Right lobe of liver (tissue), 6 donors: ENCODE measurements around the gene EPB41. TPM values are rescaled to one million over a fixed set of nuclear protein-coding genes. Genes with fewer than 3 reads are reported as not detected.
"Not testable (repeated sequence)": the region's sequence is repeated elsewhere in the genome, so short reads cannot be mapped to it uniquely, and the experiment has no call there.

Experiments used
- ATAC-seq, 4 donors: fragments of 200-7000 bp; cut with Tn5 transposase; one replicate each; pipeline ENCODE4 v1.9.1; 2020; ENCODE audit warnings: mild to moderate bottlenecking in 4 of 4, moderate library complexity in 4 of 4
- DNase-seq, 3 donors: peaks; one replicate each; pipeline ENCODE4 v3.0.0-alpha.2; 2020
- H3K27ac ChIP-seq, 3 donors: fragments of 200-600 bp; one replicate each; pipeline ENCODE4 v1.8.0; 2022
- H3K27me3 ChIP-seq, 2 donors: fragments of 200-600 bp; one replicate each; pipeline ENCODE4 v1.8.0; 2022
- H3K36me3 ChIP-seq, 4 donors: fragments of 200-600 bp; sonication (generic) in 1 of 4; one replicate each; pipeline versions ENCODE4 v1.5.1 to v1.8.0; 2017 to 2022; ENCODE audit warnings: control low read depth in 1 of 4
- H3K4me1 ChIP-seq, 4 donors: fragments of 200-600 bp; sonication (generic) in 1 of 4; one replicate each; pipeline versions ENCODE4 v1.5.1 to v1.8.0; 2017 to 2022; ENCODE audit warnings: control low read depth in 1 of 4
- H3K4me3 ChIP-seq, 3 donors: fragments of 200-600 bp; one replicate each; pipeline ENCODE4 v1.8.0; 2022
- H3K9me3 ChIP-seq, 4 donors: fragments of 200-600 bp; sonication (generic) in 1 of 4; one replicate each; pipeline versions ENCODE4 v1.5.1 to v1.8.0; 2017 to 2022; ENCODE audit warnings: control low read depth in 1 of 4
- CTCF ChIP-seq, 4 donors: fragments of 200-600 bp in 3 of 4; fragments of 450-650 bp in 1 of 4; IDR thresholded peaks; one replicate each; pipeline versions ENCODE4 v1.5.1 to v1.8.0; 2016 to 2022; ENCODE audit warnings: antibody characterized with exemption in 4 of 4, mild to moderate bottlenecking in 2 of 4
- POLR2A ChIP-seq: fragments of 450-650 bp; IDR thresholded peaks from one replicate; pipeline ENCODE4 v1.6.1; 2017; ENCODE audit warnings: antibody characterized with exemption, mild to moderate bottlenecking
- WGBS: methylation state at CpG from one replicate; pipeline ENCODE4 v1.1.6; 2018; ENCODE audit warnings: low coverage, low lambda C conversion rate; ENCODE audit not compliant: insufficient coverage; ENCODE audit errors: missing lambda C conversion rate; 5-methylcytosine and 5-hydroxymethylcytosine counted together
- intact Hi-C, 2 donors: fragments of 100-400 bp; cut with DNase I; formaldehyde crosslinking; loops; one replicate each; pipeline versions ENCODE4 v1.11.2 to v1.14.1; 2022
- total RNA-seq, 6 experiments: library from RNA; depleted of rRNA in 2 of 6; stranded (reverse); fragments of >200 nt in 2 of 6; fragmentation: NEBNext Ultra II Directional in 3 of 6; extraction: Animal tissue kit (Norgen Biotek cat#: 25700) in 3 of 6; gene quantifications; one replicate each; pipeline versions ENCODE4 v1.1.0 to v1.2.4, GENCODE V29; 2016 to 2023
- donor health status: DM: no; HTN: yes; CAD: no.
- donor health status: DM: no; HTN: no; CAD: no.
- donor health status: DM: no; HTN: no; CAD: no.
- donor health status: DM: no; HTN: yes; CAD: no.
- donor health status: DM: no; HTN: yes; CAD: no.

The EPB41 gene
- total RNA-seq, 6 experiments from 2014 or later, result 35.3 to 58.7 (median 49.2) TPM

GRCh38 chr1:29125237-29125641 lies 210.9 kb downstream of the EPB41 start:
- DNase-seq (no peak), ATAC-seq (no peak)
- H3K36me3 ChIP-seq, result no peaks in the 10 kb centered on the region
- H3K27me3 ChIP-seq, result no peaks in the 10 kb centered on the region
- 80% methylated on average over 13 of the region's 14 CpGs for WGBS
- peak overlapping the region; percentile 51 to 75 (median 68) for H3K27ac ChIP-seq
- H3K9me3 ChIP-seq, result no peaks in the 10 kb centered on the region
- intact Hi-C loops, result no loop called here
- peak overlapping the region in 2 of 3 donors; percentile 64 to 66 for H3K4me3 ChIP-seq
- H3K4me1 ChIP-seq, result peaks cover 0 to 25% (median 4%) of the 10 kb centered on the region in 4 donors
- TF ChIP-seq POLR2A, result no peak
- no peak for TF ChIP-seq CTCF (IDR thresholded peaks at IDR 0.05)

- Histone ChIP-seq H3K27me3 (no peaks in the 10 kb centered on the region), H3K4me3 (no peak overlapping the region), H3K36me3 (no peaks in the 10 kb centered on the region), H3K9me3 (no peaks in the 10 kb centered on the region), H3K27ac (no peak overlapping the region), H3K4me1 (peaks cover 0 to 25% (median 4%) of the 10 kb centered on the region in 4 donors)
- DNase-seq (no peak), ATAC-seq (no peak)
- TF ChIP-seq POLR2A, result no peak
- intact Hi-C loops, result no loop called here
- 78% methylated on average over 3 of the region's 6 CpGs for WGBS
Measured at GRCh38 chr1:29125788-29126187, 211.4 kb downstream of the EPB41 start.

GRCh38 chr1:29126198-29126597 lies 211.8 kb downstream of the EPB41 start:
- 94% methylated on average over 3 of the region's 6 CpGs for WGBS
- no peaks in the 10 kb centered on the region for H3K36me3 ChIP-seq
- no peak overlapping the region for H3K27ac ChIP-seq
- peaks cover 0 to 25% (median 4%) of the 10 kb centered on the region in 4 donors for H3K4me1 ChIP-seq
- TF ChIP-seq POLR2A (no peak), CTCF (IDR thresholded peaks at IDR 0.05) (no peak)
- no peak for DNase-seq
- no peaks in the 10 kb centered on the region for H3K27me3 ChIP-seq
- no peak for ATAC-seq
- H3K9me3 ChIP-seq, result no peaks in the 10 kb centered on the region
- intact Hi-C loops, result no loop called here
- H3K4me3 ChIP-seq, result no peak overlapping the region

GRCh38 chr1:29128739-29129138 lies 214.4 kb downstream of the EPB41 start:
- Histone ChIP-seq H3K36me3 (no peaks in the 10 kb centered on the region), H3K9me3 (no peaks in the 10 kb centered on the region), H3K4me3 (no peak overlapping the region), H3K4me1 (peaks cover 0 to 6% (median 0%) of the 10 kb centered on the region in 4 donors), H3K27me3 (no peaks in the 10 kb centered on the region), H3K27ac (no peak overlapping the region)
- DNase-seq, result no peak
- intact Hi-C loops, result no loop called here
- 82% methylated on average over 5 of the region's 6 CpGs for WGBS
- no peak for TF ChIP-seq POLR2A
- no peak for TF ChIP-seq CTCF (IDR thresholded peaks at IDR 0.05)
- ATAC-seq, result peak in 2 of 4 donors; percentile 23 to 28

- H3K9me3 ChIP-seq, result no peaks in the 10 kb centered on the region
- intact Hi-C loops, result no loop called here
- no peak overlapping the region for H3K4me3 ChIP-seq
- TF ChIP-seq POLR2A (no peak), CTCF (IDR thresholded peaks at IDR 0.05) (no peak)
- DNase-seq (no peak), ATAC-seq (no peak)
- WGBS, result 17% methylated on average over 1 of the region's 5 CpGs
- H3K27ac ChIP-seq, result no peak overlapping the region
- H3K4me1 ChIP-seq, result no peaks in the 10 kb centered on the region
- H3K36me3 ChIP-seq, result no peaks in the 10 kb centered on the region
- H3K27me3 ChIP-seq, result no peaks in the 10 kb centered on the region
Measured at GRCh38 chr1:29129916-29130315, 215.5 kb downstream of the EPB41 start.

- H3K4me3 ChIP-seq, DNase-seq: not testable (repeated sequence)
- no CpG with 5 or more reads among the region's 29 CpGs for WGBS
Measured at GRCh38 chr1:29131056-29131455, 216.7 kb downstream of the EPB41 start.

More at GRCh38 chr1:29131056-29131455, 216.7 kb downstream of the EPB41 start:
- H3K27me3 ChIP-seq, H3K9me3 ChIP-seq, H3K4me1 ChIP-seq, intact Hi-C loops, H3K27ac ChIP-seq, ATAC-seq, H3K36me3 ChIP-seq: not testable (repeated sequence)
